AG04449 (cell line): ENCODE measurements around the gene NTRK2.

Source experiments
- CTCF ChIA-PET: fragments of 350-600 bp; formaldehyde crosslinking; extraction: SDS; loops from one replicate; lab custom pipeline; 2021; ENCODE audit warnings: antibody characterized with exemption; lab: Yijun Ruan, JAX
- POLR2A ChIA-PET: fragments of 400-600, 350-600 bp; formaldehyde crosslinking; extraction: SDS; loops from one replicate; lab custom pipeline; 2020; ENCODE audit warnings: antibody characterized with exemption, inconsistent platforms; lab: Yijun Ruan, JAX
- DNase-seq: peaks from one replicate; pipeline ENCODE4 v3.0.0-alpha.2; 2010; ENCODE audit warnings: low read depth, low spot score
- H3K4me3 ChIP-seq: 2 replicates; pipeline ENCODE4 v1.5.1; 2011; ENCODE audit warnings: low read depth, mild to moderate bottlenecking, control low read depth, low read length
- TF ChIP-seq, protein P1 (sequence below): IDR thresholded peaks from one replicate; pipeline ENCODE4 v1.5.1; 2011; ENCODE audit warnings: mild to moderate bottlenecking, moderate library complexity, low read length, control low read depth, inconsistent platforms; ENCODE audit not compliant: insufficient read depth; ENCODE audit errors: missing control alignments

NTRK2 gene

DNA sequence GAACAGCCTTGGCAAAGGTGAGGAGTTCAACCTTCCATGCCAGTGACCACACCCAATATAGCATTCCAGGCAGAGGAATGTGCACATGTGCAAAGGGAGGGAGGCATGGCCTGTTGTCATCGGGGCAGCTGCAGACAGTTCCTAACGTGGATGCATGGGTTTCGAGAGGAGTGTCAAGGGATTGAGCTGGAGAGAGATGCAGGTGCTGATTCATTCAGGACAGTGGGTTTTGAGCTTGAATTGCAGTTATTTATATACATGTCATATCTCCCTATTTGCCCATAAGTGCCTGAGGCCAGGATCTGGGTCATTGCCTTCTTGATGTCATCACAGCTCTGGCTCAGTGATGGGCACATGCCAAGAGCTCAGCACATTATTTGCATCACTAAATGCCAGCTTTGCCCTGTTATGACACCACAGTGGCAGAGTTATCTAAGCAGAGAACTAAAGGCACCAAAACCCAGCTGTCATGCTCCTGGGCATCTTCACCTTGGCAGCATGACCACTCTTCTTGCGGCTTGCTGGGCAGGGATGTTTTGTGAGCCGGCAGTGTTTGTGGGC is 278.0 kb downstream of the NTRK2 start:
- ChIA-PET CTCF (interaction anchor here (1.1 to 1.3 kb wide), 2 partner anchors 9 to 250 kb away, joined by 3 read pairs; no protein-coding TSS in a partner anchor), POLR2A (no interaction called here)
- no peak for DNase-seq

GRCh38 chr9:84949258-84949657 is 279.7 kb downstream of the NTRK2 start:
- TF ChIP-seq, protein P1, sequence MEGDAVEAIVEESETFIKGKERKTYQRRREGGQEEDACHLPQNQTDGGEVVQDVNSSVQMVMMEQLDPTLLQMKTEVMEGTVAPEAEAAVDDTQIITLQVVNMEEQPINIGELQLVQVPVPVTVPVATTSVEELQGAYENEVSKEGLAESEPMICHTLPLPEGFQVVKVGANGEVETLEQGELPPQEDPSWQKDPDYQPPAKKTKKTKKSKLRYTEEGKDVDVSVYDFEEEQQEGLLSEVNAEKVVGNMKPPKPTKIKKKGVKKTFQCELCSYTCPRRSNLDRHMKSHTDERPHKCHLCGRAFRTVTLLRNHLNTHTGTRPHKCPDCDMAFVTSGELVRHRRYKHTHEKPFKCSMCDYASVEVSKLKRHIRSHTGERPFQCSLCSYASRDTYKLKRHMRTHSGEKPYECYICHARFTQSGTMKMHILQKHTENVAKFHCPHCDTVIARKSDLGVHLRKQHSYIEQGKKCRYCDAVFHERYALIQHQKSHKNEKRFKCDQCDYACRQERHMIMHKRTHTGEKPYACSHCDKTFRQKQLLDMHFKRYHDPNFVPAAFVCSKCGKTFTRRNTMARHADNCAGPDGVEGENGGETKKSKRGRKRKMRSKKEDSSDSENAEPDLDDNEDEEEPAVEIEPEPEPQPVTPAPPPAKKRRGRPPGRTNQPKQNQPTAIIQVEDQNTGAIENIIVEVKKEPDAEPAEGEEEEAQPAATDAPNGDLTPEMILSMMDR = no peak
- ChIA-PET POLR2A (no interaction called here), CTCF (no interaction called here)
- no peak overlapping the region for H3K4me3 ChIP-seq
- no peak for DNase-seq

More for the DNA sequence above, 278.0 kb downstream of the NTRK2 start:
- TF ChIP-seq, protein P1 = no peak
- H3K4me3 ChIP-seq = no peak overlapping the region

- TF ChIP-seq, protein P1 = no peak
- no peak for DNase-seq
- ChIA-PET CTCF (interaction anchor here (1.2 kb wide), 1 partner anchor 10 kb away, joined by 4 read pairs; no protein-coding TSS in a partner anchor), POLR2A (no interaction called here)
- H3K4me3 ChIP-seq = no peak overlapping the region
Observed at GRCh38 chr9:84949971-84950370, 280.4 kb downstream of the NTRK2 start.

GRCh38 chr9:84950879-84951811 is 281.6 kb downstream of the NTRK2 start:
- H3K4me3 ChIP-seq = no peak overlapping the region
- DNase-seq = no peak
- ChIA-PET CTCF (interaction anchor here (0.8 to 1.3 kb wide), 4 partner anchors 11 to 554 kb away, joined by 3 to 4 read pairs (median 3); no protein-coding TSS in a partner anchor), POLR2A (no interaction called here)
- TF ChIP-seq, protein P1 = no peak

- ChIA-PET CTCF (interaction anchor here (1.4 kb wide), 1 partner anchor 18 kb away, joined by 4 read pairs; no protein-coding TSS in a partner anchor), POLR2A (no interaction called here)
- TF ChIP-seq, protein P1 = no peak
- DNase-seq = no peak
- no peak overlapping the region for H3K4me3 ChIP-seq
Observed at GRCh38 chr9:84953252-84953773, 283.8 kb downstream of the NTRK2 start.
